Smooth muscle cell (in vitro differentiated cells): ENCODE measurements around the gene IFI27L2. TPM values are rescaled to one million over a fixed set of nuclear protein-coding genes. Genes with fewer than 3 reads are reported as not detected.
A peak's percentile ranks its signal among the peaks of the same experiment; 100 is the strongest.

Experiments
- DNase-seq: peaks from one replicate; lab custom pipeline; 2025; ENCODE audit not compliant: unreplicated experiment; lab: John Stamatoyannopoulos, UW
- H2AFZ ChIP-seq: fragments of 200-600 bp; sonication (generic); 2 replicates; pipeline ENCODE4 v1.6.0; 2016; ENCODE audit warnings: antibody characterized with exemption, low read depth, mild to moderate bottlenecking
- H3F3A ChIP-seq: fragments of 200-600 bp; sonication (generic); 2 replicates; pipeline ENCODE4 v1.6.0; 2017; ENCODE audit warnings: antibody characterized with exemption, low read depth
- H3K27ac ChIP-seq: fragments of 200-600 bp; sonication (generic); 2 replicates; pipeline ENCODE4 v1.5.1; 2016; ENCODE audit warnings: low read depth, mild to moderate bottlenecking
- H3K27me3 ChIP-seq: fragments of 200-600 bp; sonication (generic); 2 replicates; pipeline ENCODE4 v1.6.1; 2016; ENCODE audit warnings: low read depth, mild to moderate bottlenecking
- H3K36me3 ChIP-seq: fragments of 200-600 bp; sonication (generic); 2 replicates; pipeline ENCODE4 v1.5.1; 2016; ENCODE audit warnings: low read depth
- H3K4me1 ChIP-seq: fragments of 200-600 bp; sonication (generic); 2 replicates; pipeline ENCODE4 v1.5.1; 2016; ENCODE audit warnings: low read depth
- H3K4me2 ChIP-seq: fragments of 200-600 bp; sonication (generic); 2 replicates; pipeline ENCODE4 v1.6.0; 2016; ENCODE audit warnings: mild to moderate bottlenecking
- H3K4me3 ChIP-seq: fragments of 200-600 bp; sonication (generic); 2 replicates; pipeline ENCODE4 v1.5.1; 2016; ENCODE audit warnings: mild to moderate bottlenecking
- H3K79me2 ChIP-seq: fragments of 200-600 bp; sonication (generic); 2 replicates; pipeline ENCODE4 v1.6.0; 2016; ENCODE audit warnings: low read depth, mild to moderate bottlenecking
- H3K9ac ChIP-seq: fragments of 200-600 bp; sonication (generic); 2 replicates; pipeline ENCODE4 v1.6.0; 2016; ENCODE audit warnings: low read depth
- H3K9me3 ChIP-seq: fragments of 200-600 bp; sonication (generic); replicated peaks from 2 replicates; pipeline ENCODE4 v1.5.1; 2016; ENCODE audit warnings: low read depth
- H4K20me1 ChIP-seq: fragments of 200-600 bp; sonication (generic); 2 replicates; pipeline ENCODE4 v1.6.0; 2016; ENCODE audit warnings: low read depth
- CTCF ChIP-seq: fragments of 200-600 bp; sonication (generic); IDR thresholded peaks from 2 replicates; pipeline ENCODE4 v1.5.1; 2017; ENCODE audit warnings: borderline replicate concordance, mild to moderate bottlenecking, antibody characterized with exemption; ENCODE audit not compliant: insufficient read depth, poor library complexity, severe bottlenecking
- WGBS: methylation state at CpG from one replicate; pipeline ENCODE4 v1.1.7; 2016; ENCODE audit warnings: low lambda C conversion rate; 5-methylcytosine and 5-hydroxymethylcytosine counted together
- polyA plus RNA-seq: library from polyadenylated mRNA; unstranded; fragments of >200 nt; fragmentation: Nextera tagmentation; extraction: Ambion mirVana; gene quantifications from 2 replicates; pipeline ENCODE4 v1.2.1, GENCODE V29; 2016
- total RNA-seq: library from RNA; depleted of rRNA; stranded (reverse); fragments of >200 nt; gene quantifications from 2 replicates; pipeline ENCODE4 v1.2.3, GENCODE V29; 2014

Gene IFI27L2
- total and polyA plus RNA-seq, 2 experiments from 2014 or later: 96.0 to 162 TPM

- no peaks in the 10 kb centered on the region for H3K36me3 ChIP-seq
- H3K9me3 ChIP-seq: no peaks in the 10 kb centered on the region
- H3K4me1 ChIP-seq: peaks cover 17% of the 10 kb centered on the region
- peaks cover 3% of the 10 kb centered on the region for H3F3A ChIP-seq
- no peak overlapping the region for H3K9ac ChIP-seq
- H3K4me2 ChIP-seq: peak overlapping the region; percentile 93
- peak overlapping the region; percentile 66 for H3K4me3 ChIP-seq
- WGBS: 6% methylated on average over 20 of the region's 20 CpGs
- TF ChIP-seq CTCF: no peak
- H3K79me2 ChIP-seq: no peaks in the 10 kb centered on the region
- no peak overlapping the region for H3K27ac ChIP-seq
- H3K27me3 ChIP-seq: peaks cover 41% of the 10 kb centered on the region
- H4K20me1 ChIP-seq: no peaks in the 10 kb centered on the region
- DNase-seq: no peak
- H2AFZ ChIP-seq: peak overlapping the region; percentile 78
These were observed 44.1 kb upstream of the IFI27L2 start for GRCh38 chr14:94173471-94173884.

- TF ChIP-seq CTCF: no peak
- Histone ChIP-seq H3K4me2 (no peak overlapping the region), H3K9ac (no peak overlapping the region), H4K20me1 (no peaks in the 10 kb centered on the region), H3K9me3 (no peaks in the 10 kb centered on the region), H3K27me3 (peaks cover 36% of the 10 kb centered on the region), H3K27ac (no peak overlapping the region), H3K4me3 (no peak overlapping the region), H3K79me2 (no peaks in the 10 kb centered on the region), H3K4me1 (peaks cover 10% of the 10 kb centered on the region), H3K36me3 (no peaks in the 10 kb centered on the region), H2AFZ (no peak overlapping the region), H3F3A (peaks cover 3% of the 10 kb centered on the region)
- WGBS: 92% methylated on average over 5 of the region's 5 CpGs
- no peak for DNase-seq
These were observed 43.1 kb upstream of the IFI27L2 start for GRCh38 chr14:94172545-94172944.

DNA sequence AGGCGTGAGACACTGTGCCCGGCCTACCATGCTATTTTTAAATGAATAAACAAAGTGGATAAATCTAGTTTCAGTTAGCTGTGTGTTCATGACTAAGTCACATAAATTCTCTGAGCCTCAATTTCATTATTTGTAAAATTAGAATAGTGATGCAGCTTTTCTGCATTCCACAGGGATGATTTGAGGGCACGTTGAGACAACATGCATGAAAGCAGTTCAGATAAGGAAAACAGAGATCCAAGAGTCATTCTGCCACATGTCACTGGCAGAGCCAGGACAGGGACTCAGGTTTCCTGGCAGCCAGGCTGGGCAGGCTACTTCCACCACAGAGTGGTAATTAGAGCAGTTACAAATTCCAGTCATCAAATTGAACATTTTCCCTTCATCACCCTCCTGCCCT lies 41.8 kb upstream of the IFI27L2 start:
- DNase-seq: no peak
- no peaks in the 10 kb centered on the region for H3K36me3 ChIP-seq
- no peaks in the 10 kb centered on the region for H3K79me2 ChIP-seq
- H4K20me1 ChIP-seq: no peaks in the 10 kb centered on the region
- no peak overlapping the region for H2AFZ ChIP-seq
- no peak overlapping the region for H3K9ac ChIP-seq
- no peak overlapping the region for H3K4me3 ChIP-seq
- no peaks in the 10 kb centered on the region for H3K9me3 ChIP-seq
- no peaks in the 10 kb centered on the region for H3K4me1 ChIP-seq
- no peak for TF ChIP-seq CTCF
- H3K27ac ChIP-seq: no peak overlapping the region
- 50% methylated on average over 3 of the region's 3 CpGs for WGBS
- peaks cover 3% of the 10 kb centered on the region for H3F3A ChIP-seq
- peaks cover 22% of the 10 kb centered on the region for H3K27me3 ChIP-seq
- H3K4me2 ChIP-seq: no peak overlapping the region

DNA sequence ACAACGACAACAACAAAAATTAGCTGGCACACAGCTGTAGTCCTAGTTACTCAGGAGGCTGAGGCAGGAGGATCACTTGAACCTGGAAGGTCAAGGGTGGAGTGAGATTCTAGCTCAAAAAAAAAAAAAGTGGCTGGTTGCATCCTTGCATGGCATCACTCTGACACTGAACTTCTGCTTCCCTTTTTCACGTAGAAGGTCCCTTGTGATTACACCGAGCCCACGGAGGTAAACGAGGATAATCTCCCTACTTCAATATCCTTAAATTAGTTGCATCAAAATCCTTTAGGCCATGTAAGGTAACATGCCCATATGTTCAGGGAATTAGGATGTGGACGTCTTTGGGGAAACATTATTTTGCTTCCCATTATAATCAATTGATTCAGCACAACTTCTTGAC lies 40.7 kb upstream of the IFI27L2 start:
- 92% methylated on average over 6 of the region's 6 CpGs for WGBS
- no peak overlapping the region for H3K4me2 ChIP-seq
- TF ChIP-seq CTCF: no peak
- no peak for DNase-seq
- no peaks in the 10 kb centered on the region for H3K9me3 ChIP-seq
- H3K9ac ChIP-seq: no peak overlapping the region
- H4K20me1 ChIP-seq: no peaks in the 10 kb centered on the region
- no peak overlapping the region for H3K4me3 ChIP-seq
- no peak overlapping the region for H2AFZ ChIP-seq
- peaks cover 3% of the 10 kb centered on the region for H3F3A ChIP-seq
- no peaks in the 10 kb centered on the region for H3K36me3 ChIP-seq
- H3K79me2 ChIP-seq: no peaks in the 10 kb centered on the region
- H3K27me3 ChIP-seq: peaks cover 17% of the 10 kb centered on the region
- H3K27ac ChIP-seq: no peak overlapping the region
- no peaks in the 10 kb centered on the region for H3K4me1 ChIP-seq
